HG03095 (cell line): ENCODE data around the gene PDZD2.
A peak's percentile ranks its signal among the peaks of the same experiment; 100 is the strongest.
"Not testable (repeated sequence)": the region's sequence is repeated elsewhere in the genome, so short reads cannot be mapped to it uniquely, and the experiment has no call there.

Experiments used
- ATAC-seq: cut with Tn5 transposase; IDR thresholded peaks from one replicate; pipeline ENCODE4 v1.9.1; 2021; ENCODE audit warnings: moderate library complexity; ENCODE audit not compliant: unreplicated experiment

Gene PDZD2

GRCh38 chr5:31996909-31997308 lies 358.0 kb downstream of the PDZD2 start:
- no peak for ATAC-seq

DNA sequence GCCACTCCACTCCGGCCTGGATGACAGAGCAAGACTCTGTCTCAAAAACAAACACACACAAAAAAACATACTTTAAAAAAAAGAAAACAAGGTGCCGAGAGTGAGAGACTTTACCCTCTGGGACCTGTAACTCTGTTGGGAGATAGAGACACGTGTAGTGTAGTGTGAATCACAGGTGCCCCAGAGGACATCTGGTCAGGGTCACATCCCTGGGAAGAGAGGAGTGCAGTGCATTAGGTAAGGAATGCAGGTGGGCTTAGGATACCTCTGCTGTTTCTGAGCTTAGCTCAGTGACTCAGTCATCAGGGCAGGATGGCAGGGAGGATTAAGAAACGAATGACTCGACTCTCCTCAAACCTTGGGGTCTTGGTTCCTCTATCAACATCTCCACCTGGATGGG lies 360.5 kb downstream of the PDZD2 start:
- ATAC-seq = no peak

DNA sequence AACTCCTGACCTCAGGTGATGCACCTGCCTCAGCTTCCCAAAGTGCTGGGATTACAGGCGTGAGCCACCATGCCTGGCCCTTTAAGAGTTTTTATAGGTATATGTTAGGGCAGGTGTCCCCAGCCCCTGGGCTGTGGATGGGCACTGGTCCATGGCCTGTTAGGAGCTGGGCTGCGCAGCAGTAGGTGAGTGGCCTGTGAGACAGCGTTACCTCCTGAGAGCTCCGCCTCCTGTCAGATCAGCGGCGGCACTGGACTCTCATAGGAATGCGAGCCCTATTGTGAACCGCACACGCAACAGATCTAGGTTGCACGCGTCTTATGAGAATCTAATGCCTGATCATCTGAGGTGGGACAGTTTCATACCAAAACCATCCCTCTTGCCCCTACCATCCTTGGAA lies 361.8 kb downstream of the PDZD2 start:
- no peak for ATAC-seq

GRCh38 chr5:32001284-32001683 lies 362.4 kb downstream of the PDZD2 start:
- no peak for ATAC-seq

- no peak for ATAC-seq
Measured at GRCh38 chr5:32001707-32002106, 362.8 kb downstream of the PDZD2 start.

DNA sequence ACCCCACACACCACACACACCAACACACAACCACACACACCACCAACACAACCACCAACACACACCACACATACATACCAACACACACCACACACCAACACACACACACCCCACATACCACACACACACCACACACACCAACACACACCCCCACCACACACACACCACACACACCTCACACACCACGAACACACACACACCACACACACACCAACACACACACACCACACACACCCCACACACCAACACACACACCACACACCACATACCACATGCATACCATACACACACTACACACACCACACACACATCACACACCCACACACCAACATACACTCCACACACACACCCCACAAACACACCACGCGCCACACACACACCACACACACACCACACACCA lies 363.8 kb downstream of the PDZD2 start:
- ATAC-seq = no peak

DNA sequence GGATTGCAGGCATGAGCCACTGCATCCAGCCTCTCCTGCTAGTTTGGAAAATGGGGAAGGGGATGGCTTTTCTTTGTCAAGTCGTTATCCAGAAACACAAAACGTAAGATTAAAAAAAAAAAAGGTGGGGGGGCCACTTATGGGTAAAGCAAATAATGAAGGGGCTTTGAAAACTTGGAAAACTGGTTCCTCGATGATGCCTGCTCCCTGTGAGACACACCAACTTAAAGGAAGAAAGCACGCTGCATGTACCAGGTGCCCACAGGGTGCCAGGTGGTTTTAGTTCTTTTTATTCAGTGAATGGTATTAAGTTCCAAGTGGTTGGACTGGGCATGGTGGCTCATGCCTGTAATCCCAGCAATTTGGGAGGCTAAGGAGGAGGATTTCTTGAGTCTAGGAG lies 365.1 kb downstream of the PDZD2 start:
- no peak for ATAC-seq

- ATAC-seq = no peak
Measured at GRCh38 chr5:32004404-32004803, 365.5 kb downstream of the PDZD2 start.

- no peak for ATAC-seq
Measured at GRCh38 chr5:32008746-32009145, 369.8 kb downstream of the PDZD2 start.

GRCh38 chr5:32013658-32014057 lies 374.7 kb downstream of the PDZD2 start:
- ATAC-seq = no peak

DNA sequence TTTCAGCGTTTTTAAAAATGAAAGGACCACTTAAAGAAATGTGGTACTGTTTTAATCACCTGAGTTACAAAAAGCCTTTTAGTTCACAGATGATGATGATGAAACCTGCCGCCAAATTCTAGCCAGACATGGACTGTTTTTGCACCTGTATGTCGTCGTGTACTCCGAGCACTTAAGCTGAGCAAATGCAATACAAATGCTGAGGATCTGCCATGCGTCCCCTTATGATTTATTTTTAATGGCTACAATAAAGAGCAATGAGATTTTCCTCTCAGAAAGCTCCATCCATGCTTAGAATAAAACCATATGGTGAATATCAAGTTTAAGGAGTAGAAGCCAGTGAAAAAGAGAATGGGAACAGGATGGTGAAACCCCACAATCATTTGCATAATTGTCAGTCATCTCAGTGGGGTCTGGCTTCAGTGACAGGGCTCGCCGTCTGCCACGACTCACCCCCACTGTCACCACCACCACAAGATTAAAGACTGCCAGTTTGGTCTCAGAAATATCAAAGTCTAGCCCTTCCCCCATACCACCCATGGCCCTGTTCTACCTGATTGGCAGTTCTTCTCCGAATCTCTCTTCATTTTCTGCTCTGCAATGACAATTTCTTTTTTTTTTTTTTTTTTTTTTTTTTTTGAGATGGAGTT lies 375.3 kb downstream of the PDZD2 start:
- no peak for ATAC-seq

- not testable (repeated sequence) for ATAC-seq
Measured at GRCh38 chr5:32015262-32015661, 376.3 kb downstream of the PDZD2 start.

DNA sequence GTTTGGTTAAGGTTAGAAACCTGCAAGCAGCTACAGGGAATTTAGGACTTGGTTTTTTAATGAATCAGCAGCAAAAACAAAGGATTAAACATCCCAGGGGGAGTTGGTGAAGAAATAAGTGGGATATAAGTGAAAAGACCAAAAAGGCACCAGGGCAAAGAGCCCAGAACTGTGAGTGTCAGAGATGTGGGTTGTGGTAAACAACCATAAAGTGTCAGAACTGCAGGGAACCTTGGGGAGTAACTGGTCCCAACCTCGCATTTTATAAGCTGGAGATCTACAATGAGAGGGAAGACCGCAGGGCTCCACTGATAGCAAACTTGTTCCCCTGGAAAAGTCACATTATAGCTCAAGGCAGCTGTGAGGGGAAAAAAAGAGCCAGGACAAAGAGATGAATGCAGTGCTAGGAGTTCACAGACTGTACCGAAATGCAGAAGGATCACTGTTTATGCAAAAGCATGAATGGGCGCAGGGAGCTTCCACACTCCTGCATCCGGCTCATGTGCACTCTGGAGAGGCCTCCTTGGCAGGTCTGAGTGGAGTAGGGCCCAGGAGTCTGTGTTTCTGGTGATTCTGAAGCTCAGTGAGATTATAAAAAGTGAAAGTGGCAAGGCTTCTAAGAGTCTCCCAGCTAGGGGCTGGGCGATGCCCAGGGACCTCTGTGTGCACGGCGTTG lies 378.9 kb downstream of the PDZD2 start:
- no peak for ATAC-seq

DNA sequence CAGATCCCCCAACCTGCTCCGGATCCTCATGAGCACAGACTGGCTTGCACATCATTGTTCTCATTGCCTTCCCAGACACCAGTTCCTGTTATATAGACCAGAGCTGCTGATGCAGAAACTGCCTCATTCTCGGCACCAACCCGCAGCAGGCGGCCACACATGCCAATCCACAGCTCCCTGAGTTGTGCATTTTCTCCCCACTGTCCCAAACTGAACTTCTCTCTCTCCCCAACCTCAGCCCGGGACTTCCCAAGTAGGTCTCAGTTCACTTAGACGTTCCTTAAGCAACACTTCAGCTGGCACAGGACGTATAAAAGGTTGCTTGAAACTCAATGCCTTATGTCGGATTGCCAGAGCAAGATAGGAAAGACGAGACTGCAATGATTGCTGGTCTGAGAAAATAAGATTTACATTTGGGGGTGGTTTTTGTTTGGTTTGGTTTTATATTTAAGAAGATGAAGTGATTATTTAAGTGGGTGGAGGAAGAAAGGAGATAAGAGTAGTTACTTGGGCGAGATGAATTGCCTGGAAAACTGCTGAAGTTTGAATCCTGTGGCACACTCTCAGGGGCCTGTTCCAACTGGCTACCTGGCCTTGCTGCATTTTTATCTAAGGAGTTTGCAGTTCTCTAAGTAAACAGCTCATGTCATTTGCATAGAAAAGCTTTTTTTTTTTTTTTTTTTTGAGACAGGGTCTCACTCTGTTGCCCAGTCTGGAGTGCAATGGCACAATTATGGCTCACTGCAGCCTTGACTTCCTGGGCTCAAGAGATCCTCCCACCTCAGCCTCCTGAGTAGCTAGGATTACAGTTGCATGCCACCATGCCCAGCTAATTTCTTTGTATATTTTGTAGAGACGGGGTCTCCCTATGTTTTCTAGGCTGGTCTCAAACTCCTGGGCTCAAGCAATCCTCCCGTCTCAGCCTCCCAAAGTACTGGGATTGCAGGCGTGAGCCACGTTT lies 379.8 kb downstream of the PDZD2 start:
- ATAC-seq = no peak

- ATAC-seq = peak; percentile 91
Measured at GRCh38 chr5:32020271-32020670, 381.3 kb downstream of the PDZD2 start.

DNA sequence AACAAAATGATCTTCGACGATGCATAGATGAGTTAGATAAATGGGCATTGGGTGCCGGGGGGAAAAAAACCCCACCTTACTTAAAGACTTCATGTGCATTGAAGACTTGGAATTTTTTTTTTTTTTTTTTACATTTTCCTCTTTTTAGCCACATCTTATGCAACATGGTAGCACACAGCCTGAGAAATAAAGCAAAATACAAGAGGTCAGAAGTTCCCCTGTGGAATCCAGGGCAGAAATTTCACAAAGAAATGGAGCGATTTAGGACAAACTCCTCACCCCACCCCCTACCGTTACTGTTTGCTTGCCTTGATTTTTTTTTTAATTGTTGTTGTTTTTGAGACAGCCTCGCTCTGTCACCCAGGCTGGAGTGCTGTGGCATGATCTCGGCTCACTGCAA lies 382.0 kb downstream of the PDZD2 start:
- ATAC-seq = no peak

- no peak for ATAC-seq
Measured at GRCh38 chr5:32021771-32022170, 382.8 kb downstream of the PDZD2 start.

DNA sequence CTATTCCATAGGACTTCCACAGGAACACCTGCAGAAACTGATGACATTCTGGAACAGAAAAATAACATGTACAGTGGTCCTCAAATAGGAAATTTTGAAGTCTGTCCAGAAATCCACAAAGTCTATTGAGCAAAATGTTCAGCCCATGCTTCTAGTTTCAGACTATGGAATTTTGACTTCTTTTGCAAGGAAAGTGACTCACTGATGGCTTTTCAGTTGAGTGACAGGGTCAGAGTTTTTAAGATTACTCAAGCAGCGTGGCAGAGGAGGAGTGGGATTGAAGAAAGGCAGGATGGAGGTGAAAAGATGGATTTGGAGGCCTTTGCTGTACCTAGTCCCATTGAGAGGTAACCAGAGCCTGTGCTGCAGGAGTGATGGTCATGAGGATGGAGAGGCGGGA lies 383.7 kb downstream of the PDZD2 start:
- ATAC-seq = no peak

DNA sequence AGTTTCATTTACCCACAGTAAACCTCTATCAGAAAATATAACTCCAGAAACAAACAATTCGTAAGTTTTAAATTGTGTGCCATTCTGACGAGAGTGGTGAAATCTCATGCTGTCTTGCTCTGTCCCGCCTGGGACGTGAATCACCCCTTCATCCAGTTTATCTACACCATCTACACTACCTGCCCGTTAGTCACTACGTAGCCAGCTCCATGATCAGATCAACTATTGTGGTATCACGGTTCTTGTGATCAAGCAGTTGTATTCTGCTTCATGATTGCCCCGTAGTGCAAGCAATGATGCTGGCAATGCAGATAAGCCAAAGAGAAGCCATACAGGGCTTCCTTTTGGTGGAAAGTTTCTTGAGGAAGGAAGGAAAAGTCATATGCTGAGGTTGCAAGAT lies 384.9 kb downstream of the PDZD2 start:
- no peak for ATAC-seq

DNA sequence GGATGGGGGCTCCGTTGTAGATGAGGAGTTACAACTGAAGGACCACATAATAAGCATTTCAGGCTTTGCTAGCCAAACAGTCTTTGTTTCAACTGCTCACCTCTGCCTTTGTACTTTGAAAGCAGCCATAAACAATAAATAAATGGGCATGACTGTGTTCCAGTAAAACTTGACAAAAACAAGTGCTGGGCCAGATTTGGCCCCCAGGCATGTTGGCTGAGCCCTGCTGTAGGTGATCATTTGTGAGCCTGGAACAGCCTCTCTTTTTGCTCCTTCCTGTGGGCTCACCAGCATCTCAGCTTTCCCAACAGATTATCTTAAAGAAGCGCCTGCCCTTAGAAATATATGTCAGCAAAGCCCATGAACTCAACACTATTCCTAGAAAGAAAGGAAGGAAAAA lies 385.8 kb downstream of the PDZD2 start:
- ATAC-seq = no peak

DNA sequence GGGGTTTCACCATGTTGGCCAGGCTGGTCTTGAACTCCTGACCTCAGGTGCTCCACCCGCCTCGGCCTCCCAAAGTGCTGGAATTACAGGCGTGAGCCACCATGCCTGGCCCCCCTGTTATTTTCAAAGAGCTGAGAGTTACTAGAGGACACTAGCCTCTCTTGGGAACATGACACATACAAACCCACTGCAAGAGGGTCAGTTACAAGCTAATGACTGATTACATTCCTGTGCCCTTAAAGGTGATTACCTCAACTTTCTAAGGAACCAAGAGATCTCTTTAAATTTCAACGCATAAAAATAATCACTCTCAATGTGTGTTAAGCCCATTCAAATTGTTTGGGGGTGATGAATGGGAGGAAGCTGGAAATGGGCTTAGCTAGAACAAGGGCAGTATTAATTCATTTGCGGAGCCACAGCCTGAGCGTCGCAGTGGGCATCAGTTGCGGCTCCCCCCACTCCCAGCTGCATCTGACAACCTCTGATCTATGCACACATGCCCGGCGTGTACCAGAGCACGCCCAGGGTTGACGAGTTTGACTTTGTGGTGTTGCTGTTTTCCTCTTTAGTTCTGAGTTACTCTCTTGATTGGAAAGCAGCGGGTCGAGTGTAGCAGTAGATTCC lies 388.3 kb downstream of the PDZD2 start:
- ATAC-seq = no peak
